GM13976 (cell line): ENCODE measurements around the gene OCA2.

Source experiments
- DNase-seq: peaks from one replicate; pipeline ENCODE4 v3.0.0; 2012; ENCODE audit warnings: low spot score
- CTCF ChIP-seq: IDR thresholded peaks from 2 replicates; pipeline ENCODE4 v1.5.1; 2012; ENCODE audit warnings: borderline replicate concordance, mild to moderate bottlenecking; ENCODE audit not compliant: insufficient read depth; ENCODE audit errors: extremely low read depth, missing control alignments, control extremely low read depth
- in situ Hi-C: fragments of 300-500 bp; cut with MboI; formaldehyde crosslinking; loops from one replicate; pipeline ENCODE4 v1.12.0; 2022; ENCODE audit warnings: low sequenced_read_pairs, mixed read lengths, inconsistent platforms; ENCODE audit not compliant: unreplicated experiment

OCA2 gene

GRCh38 chr15:27863000-27863399 is 236.1 kb downstream of the OCA2 start:
- DNase-seq, result no peak
- no peak for TF ChIP-seq CTCF
- in situ Hi-C loops, result no loop called here

GRCh38 chr15:27861171-27861570 is 237.9 kb downstream of the OCA2 start:
- in situ Hi-C loops, result no loop called here
- TF ChIP-seq CTCF, result no peak

DNA sequence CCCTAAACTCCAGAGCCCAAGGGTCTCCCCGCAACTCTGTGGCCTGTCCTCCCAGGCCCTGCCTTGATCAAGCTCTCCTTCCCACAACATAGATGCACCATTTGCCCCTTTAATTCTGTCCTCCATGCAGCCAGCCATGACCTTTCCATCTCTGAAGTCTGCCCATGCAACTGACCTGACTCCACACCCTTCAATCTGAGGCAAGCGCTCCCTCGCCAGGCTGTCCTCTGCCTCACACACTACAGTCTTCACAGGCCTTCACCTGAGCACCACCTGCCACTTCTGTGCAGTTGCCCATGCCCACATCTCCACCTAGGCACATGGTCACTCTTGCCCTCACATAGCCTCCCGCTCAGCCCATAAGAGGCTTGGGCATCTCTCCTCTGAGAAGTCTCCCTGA is 244.0 kb downstream of the OCA2 start:
- in situ Hi-C loops, result no loop called here
- DNase-seq, result no peak
- no peak for TF ChIP-seq CTCF

More at GRCh38 chr15:27861171-27861570, 237.9 kb downstream of the OCA2 start:
- DNase-seq, result no peak

GRCh38 chr15:27854601-27855000 is 244.5 kb downstream of the OCA2 start:
- no peak for DNase-seq
- in situ Hi-C loops, result no loop called here
- TF ChIP-seq CTCF, result no peak

- in situ Hi-C loops, result no loop called here
- TF ChIP-seq CTCF, result no peak
- DNase-seq, result no peak
Measured at GRCh38 chr15:27853624-27854455, 245.3 kb downstream of the OCA2 start.

GRCh38 chr15:27851858-27852210 is 247.3 kb downstream of the OCA2 start:
- in situ Hi-C loops, result no loop called here
- DNase-seq, result no peak
- no peak for TF ChIP-seq CTCF
